GM23248 (cell line): ENCODE results near the gene ZNF467. TPM values are rescaled to one million over a fixed set of nuclear protein-coding genes. Genes with fewer than 3 reads are reported as not detected.

Source experiments
- DNase-seq: peaks from one replicate; pipeline ENCODE4 v3.0.0-alpha.2; 2015
- H2AFZ ChIP-seq: fragments of 200-600 bp; sonication (generic); 2 replicates; pipeline ENCODE4 v1.6.1; 2016; ENCODE audit warnings: antibody characterized with exemption
- H3F3A ChIP-seq: fragments of 200-600 bp; sonication (generic); 2 replicates; pipeline ENCODE4 v1.6.1; 2016; ENCODE audit warnings: mild to moderate bottlenecking, antibody characterized with exemption, mixed run types; ENCODE audit not compliant: insufficient read depth
- H3K27ac ChIP-seq: fragments of 200-600 bp; sonication (generic); 2 replicates; pipeline ENCODE4 v1.5.1; 2016; ENCODE audit warnings: mild to moderate bottlenecking
- H3K27me3 ChIP-seq: fragments of 200-600 bp; sonication (generic); replicated peaks from 2 replicates; pipeline ENCODE4 v1.6.1; 2016; ENCODE audit warnings: mild to moderate bottlenecking; ENCODE audit not compliant: insufficient read depth
- H3K36me3 ChIP-seq: fragments of 200-600 bp; sonication (generic); 2 replicates; pipeline ENCODE4 v1.6.1; 2016; ENCODE audit warnings: low read depth, mild to moderate bottlenecking
- H3K4me1 ChIP-seq: fragments of 200-600 bp; sonication (generic); 2 replicates; pipeline ENCODE4 v1.6.1; 2016; ENCODE audit warnings: mild to moderate bottlenecking; ENCODE audit not compliant: insufficient read depth
- H3K4me2 ChIP-seq: fragments of 200-600 bp; sonication (generic); one replicate; pipeline ENCODE4 v1.6.1; 2016; ENCODE audit warnings: mild to moderate bottlenecking; ENCODE audit not compliant: unreplicated experiment
- H3K4me3 ChIP-seq: fragments of 200-600 bp; sonication (generic); 2 replicates; pipeline ENCODE4 v1.5.1; 2016; ENCODE audit warnings: mild to moderate bottlenecking
- H3K79me2 ChIP-seq: fragments of 200-600 bp; sonication (generic); 2 replicates; pipeline ENCODE4 v1.6.1; 2016; ENCODE audit warnings: mild to moderate bottlenecking; ENCODE audit not compliant: insufficient read depth
- H3K9ac ChIP-seq: fragments of 200-600 bp; sonication (generic); 2 replicates; pipeline ENCODE4 v1.6.1; 2016; ENCODE audit warnings: mild to moderate bottlenecking
- H3K9me2 ChIP-seq: fragments of 200-600 bp; sonication (generic); 2 replicates; pipeline ENCODE4 v1.6.1; 2016; ENCODE audit warnings: mixed run types, mild to moderate bottlenecking, moderate library complexity; ENCODE audit not compliant: insufficient read depth
- H3K9me3 ChIP-seq: fragments of 200-600 bp; sonication (generic); one replicate; pipeline ENCODE4 v1.6.1; 2017; ENCODE audit warnings: low read depth
- H4K20me1 ChIP-seq: fragments of 200-600 bp; sonication (generic); 2 replicates; pipeline ENCODE4 v1.6.0; 2016; ENCODE audit not compliant: insufficient read depth
- EZH2 ChIP-seq: fragments of 200-600 bp; sonication (generic); IDR thresholded peaks from 2 replicates; pipeline ENCODE4 v1.6.1; 2018; ENCODE audit warnings: antibody characterized with exemption, mild to moderate bottlenecking; ENCODE audit not compliant: insufficient read depth, poor library complexity, severe bottlenecking
- EZH2phosphoT487 ChIP-seq: fragments of 200-600 bp; sonication (generic); IDR thresholded peaks from 2 replicates; pipeline ENCODE4 v1.6.1; 2018; ENCODE audit warnings: antibody characterized with exemption, moderate library complexity, mild to moderate bottlenecking, low read depth; ENCODE audit not compliant: insufficient read depth
- WGBS, 2 experiments: methylation state at CpG; one replicate each; pipeline ENCODE4 v1.1.6; 2015 to 2017; ENCODE audit warnings: low lambda C conversion rate in 2 of 2, low coverage in 1 of 2; ENCODE audit errors: missing lambda C conversion rate in 2 of 2; 5-methylcytosine and 5-hydroxymethylcytosine counted together
- in situ Hi-C: fragments of 300-500 bp; cut with MboI; formaldehyde crosslinking; loops from 2 replicates; pipeline ENCODE4 v1.15.0; 2020
- polyA plus RNA-seq: library from polyadenylated mRNA; unstranded; fragments of >200 nt; fragmentation: Nextera tagmentation; extraction: Ambion mirVana; gene quantifications from 2 replicates; pipeline ENCODE4 v1.2.1, GENCODE V29; 2016
- total RNA-seq: library from RNA; depleted of rRNA; stranded (reverse); fragments of >200 nt; shearing (Covaris generic); gene quantifications from 2 replicates; pipeline ENCODE4 v1.2.3, GENCODE V29; 2014

Gene ZNF467
- total and polyA plus RNA-seq, 2 experiments from 2014 or later = not detected

GRCh38 chr7:149791411-149792219, 18.2 kb upstream of the ZNF467 start:
- Histone ChIP-seq H3K9me2 (no peaks in the 10 kb centered on the region), H2AFZ (no peak overlapping the region), H3K79me2 (no peaks in the 10 kb centered on the region), H4K20me1 (no peaks in the 10 kb centered on the region), H3K27ac (no peak overlapping the region), H3K9me3 (no peaks in the 10 kb centered on the region), H3K4me1 (no peaks in the 10 kb centered on the region), H3K9ac (no peak overlapping the region), H3F3A (no peaks in the 10 kb centered on the region), H3K4me2 (no peak overlapping the region), H3K27me3 (peaks cover 42% of the 10 kb centered on the region), H3K36me3 (no peaks in the 10 kb centered on the region), H3K4me3 (no peak overlapping the region)
- TF ChIP-seq EZH2phosphoT487 (no peak), EZH2 (no peak)
- WGBS, 2 experiments = 74 to 75% methylated on average over 19 to 21 of the region's 21 CpGs
- DNase-seq = no peak
- in situ Hi-C loops = no loop called here

- H3K9ac ChIP-seq = no peak overlapping the region
- H2AFZ ChIP-seq = no peak overlapping the region
- H3K27me3 ChIP-seq = peaks cover 46% of the 10 kb centered on the region
- no peak overlapping the region for H3K4me2 ChIP-seq
- in situ Hi-C loops = no loop called here
- TF ChIP-seq EZH2phosphoT487 = no peak
- TF ChIP-seq EZH2 = no peak
- no peaks in the 10 kb centered on the region for H3K79me2 ChIP-seq
- H3F3A ChIP-seq = no peaks in the 10 kb centered on the region
- H4K20me1 ChIP-seq = no peaks in the 10 kb centered on the region
- no peak for DNase-seq
- H3K9me3 ChIP-seq = no peaks in the 10 kb centered on the region
- H3K4me1 ChIP-seq = no peaks in the 10 kb centered on the region
- no peaks in the 10 kb centered on the region for H3K36me3 ChIP-seq
- no peak overlapping the region for H3K27ac ChIP-seq
- H3K4me3 ChIP-seq = no peak overlapping the region
- no peaks in the 10 kb centered on the region for H3K9me2 ChIP-seq
- 59 to 72% methylated on average over 12 to 13 of the region's 14 CpGs for WGBS, 2 experiments
Measured at GRCh38 chr7:149790754-149791360, 17.5 kb upstream of the ZNF467 start.

- Histone ChIP-seq H2AFZ (no peak overlapping the region), H3K4me2 (no peak overlapping the region), H3K4me3 (no peak overlapping the region), H3K9me3 (no peaks in the 10 kb centered on the region), H4K20me1 (no peaks in the 10 kb centered on the region), H3K9ac (no peak overlapping the region), H3K79me2 (no peaks in the 10 kb centered on the region), H3K36me3 (no peaks in the 10 kb centered on the region), H3K4me1 (no peaks in the 10 kb centered on the region), H3K27me3 (peaks cover 46% of the 10 kb centered on the region), H3K9me2 (no peaks in the 10 kb centered on the region), H3F3A (no peaks in the 10 kb centered on the region), H3K27ac (no peak overlapping the region)
- TF ChIP-seq EZH2 (no peak), EZH2phosphoT487 (no peak)
- peak; percentile 53 for DNase-seq
- WGBS, 2 experiments = 0 to 6% methylated on average over 13 to 53 of the region's 56 CpGs
- in situ Hi-C loops = no loop called here
Measured at GRCh38 chr7:149790146-149790548, 16.8 kb upstream of the ZNF467 start.

- H3K9me2 ChIP-seq = no peaks in the 10 kb centered on the region
- TF ChIP-seq EZH2 (no peak), EZH2phosphoT487 (no peak)
- WGBS, 2 experiments = 64 to 69% methylated on average over 18 of the region's 19 CpGs
- H3K79me2 ChIP-seq = no peaks in the 10 kb centered on the region
- H3F3A ChIP-seq = no peaks in the 10 kb centered on the region
- H3K9ac ChIP-seq = no peak overlapping the region
- no peak overlapping the region for H3K4me2 ChIP-seq
- H4K20me1 ChIP-seq = no peaks in the 10 kb centered on the region
- H3K4me3 ChIP-seq = no peak overlapping the region
- peaks cover 42% of the 10 kb centered on the region for H3K27me3 ChIP-seq
- H2AFZ ChIP-seq = no peak overlapping the region
- no peak overlapping the region for H3K27ac ChIP-seq
- H3K4me1 ChIP-seq = no peaks in the 10 kb centered on the region
- no peak for DNase-seq
- H3K9me3 ChIP-seq = no peaks in the 10 kb centered on the region
- no peaks in the 10 kb centered on the region for H3K36me3 ChIP-seq
- in situ Hi-C loops = no loop called here
Measured at GRCh38 chr7:149789101-149789500, 15.7 kb upstream of the ZNF467 start.
